HEK293T (cell line): ENCODE measurements around the gene SREBF2.

ENCODE experiments used
- ARNT ChIP-seq: fragments of 450-650 bp; IDR thresholded peaks from 2 replicates; pipeline ENCODE4 v1.6.1; 2017; ENCODE audit warnings: mild to moderate bottlenecking
- BHLHE40 ChIP-seq: fragments of 450-650 bp; IDR thresholded peaks from 2 replicates; pipeline ENCODE4 v1.6.1; 2016; ENCODE audit warnings: mild to moderate bottlenecking, moderate library complexity, borderline replicate concordance
- CTBP1 ChIP-seq: fragments of 450-650 bp; IDR thresholded peaks from 2 replicates; pipeline ENCODE4 v1.6.1; 2016; ENCODE audit warnings: borderline replicate concordance
- ELF4 ChIP-seq: fragments of 450-650 bp; IDR thresholded peaks from 2 replicates; pipeline ENCODE4 v1.6.1; 2017; ENCODE audit warnings: antibody characterized with exemption
- FOXK2 ChIP-seq: fragments of 450-650 bp; IDR thresholded peaks from 2 replicates; pipeline ENCODE4 v1.6.1; 2016; ENCODE audit warnings: mild to moderate bottlenecking
- FOXM1 ChIP-seq: fragments of 450-650 bp; IDR thresholded peaks from 2 replicates; pipeline ENCODE4 v1.6.1; 2017; ENCODE audit warnings: mild to moderate bottlenecking, borderline replicate concordance
- HDGF ChIP-seq: fragments of 450-650 bp; IDR thresholded peaks from 2 replicates; pipeline ENCODE4 v1.6.1; 2017; ENCODE audit warnings: antibody characterized with exemption, borderline replicate concordance
- L3MBTL2 ChIP-seq: fragments of 450-650 bp; conservative IDR thresholded peaks from 2 replicates; pipeline ENCODE4 v1.6.1; 2016; ENCODE audit warnings: mild to moderate bottlenecking
- NFRKB ChIP-seq: fragments of 450-650 bp; IDR thresholded peaks from 2 replicates; pipeline ENCODE4 v1.6.1; 2016; ENCODE audit warnings: mild to moderate bottlenecking, moderate library complexity
- PKNOX1 ChIP-seq: fragments of 450-650 bp; IDR thresholded peaks from 2 replicates; pipeline ENCODE4 v1.6.1; 2016
- SP1 ChIP-seq: fragments of 450-650 bp; IDR thresholded peaks from 2 replicates; pipeline ENCODE4 v1.6.1; 2017
- SUZ12 ChIP-seq: fragments of 450-650 bp; IDR thresholded peaks from 2 replicates; pipeline ENCODE4 v1.6.1; 2016; ENCODE audit warnings: mild to moderate bottlenecking
- TARDBP ChIP-seq: fragments of 450-650 bp; IDR thresholded peaks from 2 replicates; pipeline ENCODE4 v1.6.1; 2016
- ZNF384 ChIP-seq: fragments of 450-650 bp; IDR thresholded peaks from 2 replicates; pipeline ENCODE4 v1.6.1; 2016

- TF ChIP-seq CTBP1 = no peak
- no peak for TF ChIP-seq ARNT
- TF ChIP-seq BHLHE40 = no peak
- TF ChIP-seq TARDBP = no peak
- no peak for TF ChIP-seq FOXM1
- TF ChIP-seq SUZ12 = no peak
- TF ChIP-seq L3MBTL2 = no peak
- TF ChIP-seq SP1 = no peak
- TF ChIP-seq PKNOX1 = no peak
- TF ChIP-seq HDGF = no peak
- no peak for TF ChIP-seq ELF4
- TF ChIP-seq NFRKB = no peak
- TF ChIP-seq ZNF384 = no peak
- TF ChIP-seq FOXK2 = no peak
Measured at GRCh38 chr22:41816241-41816640, 16.7 kb upstream of the SREBF2 start.
